Activated B cell treated with CpG ODN at 0.5 μM for 24 hours (primary cell): Measurements from ENCODE around the gene SLC6A9. TPM values are rescaled to one million over a fixed set of nuclear protein-coding genes. Genes with fewer than 3 reads are reported as not detected.

ENCODE experiments used
- ATAC-seq: fragments of 200-7000 bp; cut with Tn5 transposase; one replicate; pipeline ENCODE4 v1.10.0; 2021; ENCODE audit warnings: low read depth, mild to moderate bottlenecking, moderate library complexity
- CTCF ChIA-PET: fragments of 350-600 bp; sonication (Branson Sonifier 250); formaldehyde crosslinking; loops from one replicate; lab custom pipeline; 2021; ENCODE audit warnings: antibody characterized with exemption; lab: Charles Lee
- POLR2A ChIA-PET: fragments of 350-600 bp; sonication (Branson Sonifier 250); formaldehyde crosslinking; loops from one replicate; lab custom pipeline; 2021; ENCODE audit warnings: antibody characterized with exemption; lab: Charles Lee
- DNase-seq: peaks from one replicate; pipeline ENCODE4 v3.0.0; 2022
- H3K27ac Mint-ChIP-seq: one replicate; pipeline ENCODE4 v1.8.0; 2020; ENCODE audit warnings: mixed read lengths
- H3K27me3 Mint-ChIP-seq: one replicate; pipeline ENCODE4 v1.8.0; 2021; ENCODE audit warnings: mixed read lengths
- H3K36me3 Mint-ChIP-seq: one replicate; pipeline ENCODE4 v1.8.0; 2021; ENCODE audit warnings: low read depth, mixed read lengths
- H3K4me1 Mint-ChIP-seq: one replicate; pipeline ENCODE4 v1.8.0; 2021; ENCODE audit warnings: mixed read lengths
- H3K4me3 Mint-ChIP-seq: one replicate; pipeline ENCODE4 v1.8.0; 2020; ENCODE audit warnings: mild to moderate bottlenecking, mixed read lengths
- H3K9me3 Mint-ChIP-seq: one replicate; pipeline ENCODE4 v1.8.0; 2020; ENCODE audit warnings: mixed read lengths
- intact Hi-C: fragments of 100-400 bp; cut with micrococcal nuclease; formaldehyde crosslinking; loops from one replicate; pipeline ENCODE4 v1.15.1; 2024
- total RNA-seq: library from RNA; stranded (reverse); gene quantifications from 2 replicates; pipeline ENCODE4 v1.2.3, GENCODE V29; 2022
- TF ChIP-seq, protein P1 (sequence below): fragments of 200-600 bp; IDR thresholded peaks from one replicate; pipeline ENCODE4 v1.8.0; 2022; ENCODE audit warnings: antibody characterized with exemption, mild to moderate bottlenecking

Gene SLC6A9
- total RNA-seq, 1 donor from 2014 or later = 10.4 TPM

DNA sequence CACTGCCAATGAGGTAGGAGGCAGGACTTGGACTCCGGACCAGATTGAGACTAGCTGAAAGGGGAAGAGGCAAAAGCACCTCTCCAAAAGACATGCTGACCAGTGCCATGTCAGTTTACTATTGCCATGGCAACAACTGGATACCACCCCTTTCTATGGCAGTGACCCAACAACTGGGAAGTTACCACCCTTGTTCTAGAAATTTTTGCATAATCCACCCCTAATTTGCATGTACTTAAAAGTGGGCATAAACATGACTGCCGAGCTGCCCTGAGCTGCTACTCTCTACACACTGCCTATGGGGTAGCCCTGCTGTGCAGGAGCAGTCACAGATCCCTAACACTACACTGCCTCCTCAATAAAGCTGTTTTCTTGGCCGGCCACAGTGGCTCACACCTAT lies 19.0 kb upstream of the SLC6A9 start:
- TF ChIP-seq, protein P1, sequence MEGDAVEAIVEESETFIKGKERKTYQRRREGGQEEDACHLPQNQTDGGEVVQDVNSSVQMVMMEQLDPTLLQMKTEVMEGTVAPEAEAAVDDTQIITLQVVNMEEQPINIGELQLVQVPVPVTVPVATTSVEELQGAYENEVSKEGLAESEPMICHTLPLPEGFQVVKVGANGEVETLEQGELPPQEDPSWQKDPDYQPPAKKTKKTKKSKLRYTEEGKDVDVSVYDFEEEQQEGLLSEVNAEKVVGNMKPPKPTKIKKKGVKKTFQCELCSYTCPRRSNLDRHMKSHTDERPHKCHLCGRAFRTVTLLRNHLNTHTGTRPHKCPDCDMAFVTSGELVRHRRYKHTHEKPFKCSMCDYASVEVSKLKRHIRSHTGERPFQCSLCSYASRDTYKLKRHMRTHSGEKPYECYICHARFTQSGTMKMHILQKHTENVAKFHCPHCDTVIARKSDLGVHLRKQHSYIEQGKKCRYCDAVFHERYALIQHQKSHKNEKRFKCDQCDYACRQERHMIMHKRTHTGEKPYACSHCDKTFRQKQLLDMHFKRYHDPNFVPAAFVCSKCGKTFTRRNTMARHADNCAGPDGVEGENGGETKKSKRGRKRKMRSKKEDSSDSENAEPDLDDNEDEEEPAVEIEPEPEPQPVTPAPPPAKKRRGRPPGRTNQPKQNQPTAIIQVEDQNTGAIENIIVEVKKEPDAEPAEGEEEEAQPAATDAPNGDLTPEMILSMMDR = no peak
- Mint-ChIP-seq H3K27ac (no peak overlapping the region), H3K9me3 (no peaks in the 10 kb centered on the region), H3K4me3 (no peak overlapping the region), H3K27me3 (peaks cover 12% of the 10 kb centered on the region), H3K36me3 (no peaks in the 10 kb centered on the region), H3K4me1 (peaks cover 2% of the 10 kb centered on the region)
- ChIA-PET POLR2A (no interaction called here), CTCF (interaction anchor here (0.6 to 2.9 kb wide), 3 partner anchors 9 to 14 kb away, joined by 3 to 18 read pairs (median 3); no protein-coding TSS in a partner anchor)
- intact Hi-C loops = no loop called here
- no peak for ATAC-seq
- DNase-seq = no peak

DNA sequence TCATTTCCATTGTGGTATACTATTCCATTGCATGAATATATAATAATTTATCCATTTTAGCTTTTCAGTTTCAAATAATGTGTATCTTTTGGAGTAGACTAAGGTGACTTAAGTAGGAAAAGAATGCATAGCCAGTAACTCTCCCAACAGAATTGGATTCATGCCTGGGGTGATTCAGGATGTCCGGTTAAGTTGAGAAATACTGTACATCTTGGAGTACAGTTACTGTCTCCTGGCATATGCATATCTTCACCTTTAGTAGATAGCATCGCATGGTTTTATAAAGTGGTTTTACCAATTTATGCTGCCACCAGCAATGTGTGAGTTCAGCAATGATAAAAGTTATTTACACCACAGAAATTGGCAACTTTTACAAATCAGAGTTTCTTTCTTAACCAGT lies 18.6 kb upstream of the SLC6A9 start:
- ATAC-seq (no peak), DNase-seq (no peak)
- TF ChIP-seq, protein P1 = no peak
- ChIA-PET POLR2A (no interaction called here), CTCF (interaction anchor here (0.6 to 5.2 kb wide), 6 partner anchors 9 to 521 kb away, joined by 3 to 49 read pairs (median 10); partner anchors contain the start of gene PTPRF)
- peaks cover 2% of the 10 kb centered on the region for H3K4me1 Mint-ChIP-seq
- no peaks in the 10 kb centered on the region for H3K9me3 Mint-ChIP-seq
- intact Hi-C loops = no loop called here
- no peaks in the 10 kb centered on the region for H3K36me3 Mint-ChIP-seq
- H3K27ac Mint-ChIP-seq = no peak overlapping the region
- H3K4me3 Mint-ChIP-seq = no peak overlapping the region
- peaks cover 13% of the 10 kb centered on the region for H3K27me3 Mint-ChIP-seq

DNA sequence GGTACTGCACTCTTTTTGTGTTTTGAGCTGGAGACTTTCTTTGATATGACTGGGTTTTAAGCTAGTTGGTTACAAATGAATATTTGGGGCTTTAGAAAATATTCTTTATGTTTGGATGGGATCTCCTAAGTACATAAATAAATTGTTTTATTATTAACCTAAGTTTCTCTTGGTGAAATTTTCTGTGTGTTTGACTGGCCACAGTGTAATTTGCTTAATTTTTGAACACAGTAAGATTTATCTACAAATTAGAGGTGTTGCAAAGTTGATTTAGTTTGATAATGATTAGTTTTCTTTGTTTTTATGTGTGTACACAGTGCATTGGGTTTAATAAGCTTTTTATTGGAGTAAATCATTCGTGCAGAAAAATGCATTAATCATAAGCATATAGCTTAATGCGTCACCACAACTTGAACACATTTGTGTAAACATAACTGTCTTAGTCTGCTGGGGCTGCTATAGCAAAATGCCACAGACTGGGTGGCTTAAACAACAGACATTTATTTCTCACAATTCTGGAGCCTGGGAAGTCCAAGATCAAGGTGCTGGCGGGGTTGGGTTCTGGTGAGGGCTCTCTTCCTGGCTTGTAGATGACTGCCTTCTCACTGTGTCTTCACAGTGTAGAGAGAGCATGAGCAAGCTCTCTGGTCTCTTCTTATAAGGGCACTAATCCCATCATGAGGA lies 17.4 kb upstream of the SLC6A9 start:
- intact Hi-C loops = no loop called here
- Mint-ChIP-seq H3K4me1 (peaks cover 2% of the 10 kb centered on the region), H3K9me3 (no peaks in the 10 kb centered on the region), H3K4me3 (no peak overlapping the region), H3K27ac (no peak overlapping the region), H3K27me3 (peaks cover 13% of the 10 kb centered on the region), H3K36me3 (no peaks in the 10 kb centered on the region)
- ATAC-seq (no peak), DNase-seq (no peak)
- POLR2A ChIA-PET = interaction anchor here (0.6 kb wide), 1 partner anchor 602 kb away, joined by 5 read pairs; no protein-coding TSS in a partner anchor
- TF ChIP-seq, protein P1 = no peak
- CTCF ChIA-PET = interaction anchor here (0.8 to 5.2 kb wide), 14 partner anchors 8 to 821 kb away, joined by 3 to 49 read pairs (median 6); partner anchors contain the start of gene PTPRF

DNA sequence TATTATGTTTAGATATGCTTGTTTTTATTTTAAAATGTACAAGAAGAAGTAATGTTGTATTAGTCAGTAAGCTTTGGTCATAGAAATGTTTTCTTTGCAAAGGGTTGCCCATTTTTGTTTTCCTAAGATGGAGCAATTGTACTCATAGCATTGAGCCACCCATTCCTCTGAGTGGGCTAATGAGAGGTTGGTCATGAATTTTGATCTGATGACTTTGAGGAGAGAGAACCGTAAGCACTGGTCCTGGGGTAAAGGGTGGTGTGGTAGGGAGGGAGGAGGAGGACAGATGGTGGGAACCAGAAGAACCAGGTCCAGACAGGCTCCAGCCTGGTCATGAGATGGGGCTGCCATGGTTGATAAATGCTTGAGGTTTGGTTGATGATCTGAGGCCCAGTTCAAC lies 15.9 kb upstream of the SLC6A9 start:
- H3K27ac Mint-ChIP-seq = no peak overlapping the region
- H3K4me3 Mint-ChIP-seq = no peak overlapping the region
- POLR2A ChIA-PET = interaction anchor here (0.7 kb wide), 1 partner anchor 46 kb away, joined by 3 read pairs; no protein-coding TSS in a partner anchor

More for the DNA sequence above, 15.9 kb upstream of the SLC6A9 start:
- Mint-ChIP-seq H3K9me3 (no peaks in the 10 kb centered on the region), H3K4me1 (peaks cover 2% of the 10 kb centered on the region), H3K36me3 (no peaks in the 10 kb centered on the region), H3K27me3 (peaks cover 13% of the 10 kb centered on the region)
- DNase-seq (no peak), ATAC-seq (no peak)
- intact Hi-C loops = loop anchor here (1.0 kb wide), 3 partner anchors 42 to 518 kb away; no protein-coding TSS in a partner anchor
- TF ChIP-seq, protein P1 = no peak
- CTCF ChIA-PET = interaction anchor here (1.0 to 5.2 kb wide), 10 partner anchors 8 to 519 kb away, joined by 3 to 49 read pairs (median 8); partner anchors contain the start of gene PTPRF
